Stomach (tissue), 9 donors: ENCODE data around the gene SLC5A10. TPM values are rescaled to one million over a fixed set of nuclear protein-coding genes. Genes with fewer than 3 reads are reported as not detected.
"Not testable (repeated sequence)": the region's sequence is repeated elsewhere in the genome, so short reads cannot be mapped to it uniquely, and the experiment has no call there.

Experiments used
- DNase-seq, 2 donors: peaks; one replicate each; pipeline versions ENCODE4 v3.0.0 to v3.0.0-alpha.2; 2013 to 2019
- H3K27ac ChIP-seq, 5 donors: fragments of 200-600 bp in 4 of 5; sonication (generic) in 4 of 5; one replicate each; pipeline ENCODE4 v1.5.1; 2013 to 2019; ENCODE audit warnings: mild to moderate bottlenecking in 1 of 5, moderate library complexity in 1 of 5
- H3K27me3 ChIP-seq, 3 donors: fragments of 200-600 bp; sonication (generic); one replicate each; pipeline ENCODE4 v1.5.1; 2017 to 2019; ENCODE audit warnings: mixed run types in 1 of 3
- H3K36me3 ChIP-seq, 4 donors: fragments of 200-600 bp; sonication (generic); 1 replicate in 3 of 4; 2 replicates in 1 of 4; pipeline ENCODE4 v1.5.1; 2016 to 2019
- H3K4me1 ChIP-seq, 4 donors: fragments of 200-600 bp; sonication (generic); one replicate each; pipeline ENCODE4 v1.5.1; 2016 to 2019
- H3K4me3 ChIP-seq, 4 donors: fragments of 200-600 bp; sonication (generic) in 3 of 4; one replicate each; pipeline ENCODE4 v1.5.1; 2016 to 2019; ENCODE audit warnings: mild to moderate bottlenecking in 1 of 4
- H3K9me3 ChIP-seq, 4 donors: fragments of 200-600 bp; sonication (generic); one replicate each; pipeline ENCODE4 v1.5.1; 2016 to 2019
- EP300 ChIP-seq: sonication (generic); formaldehyde crosslinking; IDR thresholded peaks from one replicate; pipeline ENCODE4 v1.6.1; 2017; ENCODE audit warnings: antibody characterized with exemption
- POLR2A ChIP-seq, 4 donors: fragments of 450-650 bp; IDR thresholded peaks; one replicate each; pipeline ENCODE4 v1.6.1; 2016; ENCODE audit warnings: antibody characterized with exemption in 4 of 4, control low read depth in 2 of 4, mild to moderate bottlenecking in 1 of 4, moderate library complexity in 1 of 4
- POLR2AphosphoS5 ChIP-seq, 3 donors: sonication (generic); formaldehyde crosslinking; IDR thresholded peaks; one replicate each; pipeline ENCODE4 v1.6.1; 2016; ENCODE audit warnings: antibody characterized with exemption in 3 of 3
- WGBS, 5 donors: extraction: QIAGEN DNeasy Blood & Tissue Kit in 3 of 5; methylation state at CpG; one replicate each; pipeline versions ENCODE4 v1.1.5 to v1.1.7; 2013 to 2018; 5-methylcytosine and 5-hydroxymethylcytosine counted together
- intact Hi-C: fragments of 100-400 bp; cut with DNase I; formaldehyde crosslinking; loops from one replicate; pipeline ENCODE4 v1.15.1; 2023; ENCODE audit warnings: low total_unique reads
- polyA plus RNA-seq, 3 donors: library from polyadenylated mRNA; stranded (reverse); fragments of 200-250 nt; gene quantifications; one replicate each; pipeline ENCODE4 v1.2.3, GENCODE V29; 2013
- total RNA-seq, 5 donors: library from RNA; depleted of rRNA; stranded (reverse); fragments of >200 nt; gene quantifications; one replicate each; pipeline versions ENCODE4 v1.1.0 to v1.2.3, GENCODE V29; 2014 to 2016
- TF ChIP-seq, protein P1 (sequence below), 7 experiments: fragments of 450-650 bp in 4 of 7; fragments of 200-600 bp in 3 of 7; sonication (generic) in 3 of 7; IDR thresholded peaks; one replicate each; pipeline ENCODE4 v1.5.1; 2016 to 2019; ENCODE audit warnings: antibody characterized with exemption in 7 of 7, control low read depth in 2 of 7, mild to moderate bottlenecking in 1 of 7
- donor health status: healthy with polysubstance abuse.
- donor health status: Bipolar disorder and iron deficiency.
- donor health status: healthy.

SLC5A10 gene
- total and polyA plus RNA-seq, 8 donors = 0.06 to 0.46 (median 0.13) TPM; not detected in 5

DNA sequence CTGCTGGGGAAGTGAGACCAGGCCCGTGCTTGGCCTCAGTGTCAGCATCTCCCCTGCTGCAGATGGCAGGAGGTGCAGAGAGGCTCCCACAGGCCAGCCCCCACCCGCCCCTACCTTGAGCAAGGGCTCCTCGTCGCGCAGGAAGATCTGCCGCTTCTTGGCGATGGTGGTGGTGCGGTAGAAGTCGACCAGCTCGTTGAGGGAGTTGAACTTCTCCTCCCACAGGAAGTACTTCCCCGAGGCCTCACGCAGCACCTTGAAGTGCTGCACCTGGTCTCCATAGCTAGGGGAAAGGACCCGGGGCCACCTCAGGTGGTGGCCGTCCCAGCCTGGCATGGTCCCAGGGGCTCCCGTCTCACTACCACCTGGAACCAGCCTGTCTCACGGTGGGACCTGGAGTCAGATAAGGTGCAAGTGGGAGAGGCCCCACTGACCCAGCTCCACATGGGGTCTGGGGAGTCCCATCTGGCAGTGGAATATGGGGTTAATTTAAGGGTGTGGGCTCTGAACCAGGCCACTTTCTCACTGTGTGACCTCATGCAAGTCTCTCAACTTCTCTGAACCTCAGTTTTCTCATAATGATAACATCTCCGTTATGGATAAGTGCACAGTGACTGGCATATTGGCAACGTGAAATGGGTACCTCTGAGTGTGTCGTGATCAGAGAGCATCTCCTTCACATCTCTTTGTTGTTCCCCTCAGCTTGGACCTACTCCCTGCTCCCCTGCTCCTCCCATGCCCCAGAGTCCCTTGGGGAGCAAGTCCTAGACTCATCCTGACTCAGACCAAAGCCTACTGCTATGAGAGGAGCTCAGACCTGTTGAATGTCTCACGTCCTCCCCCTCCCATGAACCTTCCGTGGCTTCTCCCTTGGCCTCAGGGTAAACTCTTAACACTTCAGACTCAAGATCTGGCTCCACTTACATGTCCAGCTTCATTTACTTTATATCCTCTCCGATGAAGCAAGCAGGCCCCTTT lies 72.4 kb downstream of the SLC5A10 start:
- no peak for TF ChIP-seq POLR2A (IDR thresholded peaks at IDR 0.05)
- TF ChIP-seq EP300 = no peak
- TF ChIP-seq POLR2AphosphoS5 (IDR thresholded peaks at IDR 0.05) = no peak
- TF ChIP-seq, protein P1, sequence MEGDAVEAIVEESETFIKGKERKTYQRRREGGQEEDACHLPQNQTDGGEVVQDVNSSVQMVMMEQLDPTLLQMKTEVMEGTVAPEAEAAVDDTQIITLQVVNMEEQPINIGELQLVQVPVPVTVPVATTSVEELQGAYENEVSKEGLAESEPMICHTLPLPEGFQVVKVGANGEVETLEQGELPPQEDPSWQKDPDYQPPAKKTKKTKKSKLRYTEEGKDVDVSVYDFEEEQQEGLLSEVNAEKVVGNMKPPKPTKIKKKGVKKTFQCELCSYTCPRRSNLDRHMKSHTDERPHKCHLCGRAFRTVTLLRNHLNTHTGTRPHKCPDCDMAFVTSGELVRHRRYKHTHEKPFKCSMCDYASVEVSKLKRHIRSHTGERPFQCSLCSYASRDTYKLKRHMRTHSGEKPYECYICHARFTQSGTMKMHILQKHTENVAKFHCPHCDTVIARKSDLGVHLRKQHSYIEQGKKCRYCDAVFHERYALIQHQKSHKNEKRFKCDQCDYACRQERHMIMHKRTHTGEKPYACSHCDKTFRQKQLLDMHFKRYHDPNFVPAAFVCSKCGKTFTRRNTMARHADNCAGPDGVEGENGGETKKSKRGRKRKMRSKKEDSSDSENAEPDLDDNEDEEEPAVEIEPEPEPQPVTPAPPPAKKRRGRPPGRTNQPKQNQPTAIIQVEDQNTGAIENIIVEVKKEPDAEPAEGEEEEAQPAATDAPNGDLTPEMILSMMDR (IDR thresholded peaks at IDR 0.05) = no peak

DNA sequence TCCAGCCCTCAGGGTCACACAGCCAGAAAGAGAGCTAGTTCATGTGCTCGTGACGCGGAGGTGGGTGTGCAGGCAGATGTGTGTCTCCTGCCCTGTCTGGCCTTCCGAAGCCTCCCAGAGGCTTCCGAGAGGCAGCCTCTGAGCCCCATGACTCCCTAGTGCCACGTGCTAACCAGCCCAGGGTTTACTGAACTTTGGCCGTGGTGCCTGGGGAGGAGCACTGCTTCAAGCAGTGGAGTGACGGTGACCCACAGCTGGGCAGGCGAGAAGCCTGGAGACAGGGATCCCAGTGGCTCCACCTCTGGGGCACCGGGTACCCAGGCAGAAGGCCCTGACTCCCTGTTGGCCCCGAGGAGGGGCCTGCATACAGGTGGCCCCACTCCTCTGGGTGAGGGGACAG lies 76.7 kb downstream of the SLC5A10 start:
- H3K27ac ChIP-seq, H3K4me3 ChIP-seq, H3K9me3 ChIP-seq, H3K4me1 ChIP-seq, H3K36me3 ChIP-seq, DNase-seq, H3K27me3 ChIP-seq, intact Hi-C loops: not testable (repeated sequence)
- no CpG with 5 or more reads among the region's 11 CpGs for WGBS, 5 donors

More for the DNA sequence above, 72.4 kb downstream of the SLC5A10 start:
- intact Hi-C loops = no loop called here
- H3K27ac ChIP-seq = no peak overlapping the region
- DNase-seq = no peak
- no peaks in the 10 kb centered on the region for H3K9me3 ChIP-seq
- H3K36me3 ChIP-seq = no peaks in the 10 kb centered on the region
- WGBS, 5 donors = 77 to 89% (median 86%) methylated on average over 20 to 22 of the region's 22 CpGs
- H3K27me3 ChIP-seq = no peaks in the 10 kb centered on the region
- H3K4me3 ChIP-seq = no peak overlapping the region
- no peaks in the 10 kb centered on the region for H3K4me1 ChIP-seq

DNA sequence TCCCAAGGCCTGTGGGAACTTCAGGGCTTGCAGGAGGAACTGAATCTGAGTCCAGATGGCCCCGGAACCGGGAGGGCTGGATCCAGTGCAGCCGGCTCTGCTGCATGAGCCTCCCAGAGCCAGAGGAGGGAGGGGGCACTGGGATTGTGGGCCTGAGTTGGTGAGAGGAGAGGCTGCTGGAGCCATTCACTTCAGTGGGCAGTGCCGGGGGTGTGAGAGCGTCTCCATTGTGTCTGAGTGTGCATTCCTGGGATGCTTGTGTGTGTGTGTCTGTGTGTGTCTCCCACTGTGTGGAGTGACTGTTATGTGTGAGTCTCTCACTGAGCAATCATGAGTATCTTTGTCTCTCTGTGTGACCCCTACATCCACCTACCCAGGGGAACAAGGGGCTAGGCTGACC lies 77.8 kb downstream of the SLC5A10 start:
- WGBS, 5 donors = 36 to 60% methylated on average over 1 to 2 of the region's 5 CpGs; no CpG with 5 or more reads in 3 of the 5 donors
- intact Hi-C loops, H3K27ac ChIP-seq, H3K27me3 ChIP-seq, H3K9me3 ChIP-seq, H3K36me3 ChIP-seq, H3K4me3 ChIP-seq, H3K4me1 ChIP-seq, DNase-seq: not testable (repeated sequence)

DNA sequence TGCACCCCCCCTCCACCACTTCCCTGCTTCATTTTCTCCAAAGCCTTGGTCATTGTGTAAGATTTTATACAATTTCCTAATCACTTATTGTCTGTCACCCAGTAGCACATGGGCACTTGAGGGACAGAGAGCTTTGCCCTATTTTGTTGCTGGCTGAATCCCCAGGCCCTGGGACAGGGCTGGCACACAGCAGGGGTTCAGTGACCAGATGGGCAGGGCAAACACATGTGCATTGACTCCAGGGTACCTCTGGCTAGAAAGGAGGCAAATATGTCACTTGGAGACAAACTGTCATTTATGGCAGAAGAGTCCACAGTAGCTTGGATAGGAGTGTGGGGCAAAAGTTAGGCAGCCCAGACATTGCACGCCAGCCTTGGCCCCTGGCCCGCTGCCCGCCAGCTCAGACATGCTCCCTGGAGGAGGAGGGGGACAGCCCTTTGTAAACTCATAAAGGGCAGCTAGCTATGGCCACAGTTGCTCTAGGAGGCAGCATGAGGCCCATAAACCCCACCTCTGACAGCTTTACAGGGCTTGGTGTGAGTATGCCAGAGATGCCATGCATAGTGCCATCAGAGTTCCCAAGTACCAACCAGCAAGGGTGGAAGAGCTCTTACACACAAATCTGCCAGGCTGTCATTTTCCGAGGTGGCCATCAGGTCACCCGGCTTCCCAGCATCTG lies 78.9 kb downstream of the SLC5A10 start:
- H3K27ac ChIP-seq, DNase-seq, H3K36me3 ChIP-seq, intact Hi-C loops, H3K27me3 ChIP-seq, H3K4me3 ChIP-seq, H3K9me3 ChIP-seq, H3K4me1 ChIP-seq: not testable (repeated sequence)
- 60 to 89% (median 76%) methylated on average over 1 to 2 of the region's 5 CpGs; no CpG with 5 or more reads in 2 of the 5 donors for WGBS, 5 donors

DNA sequence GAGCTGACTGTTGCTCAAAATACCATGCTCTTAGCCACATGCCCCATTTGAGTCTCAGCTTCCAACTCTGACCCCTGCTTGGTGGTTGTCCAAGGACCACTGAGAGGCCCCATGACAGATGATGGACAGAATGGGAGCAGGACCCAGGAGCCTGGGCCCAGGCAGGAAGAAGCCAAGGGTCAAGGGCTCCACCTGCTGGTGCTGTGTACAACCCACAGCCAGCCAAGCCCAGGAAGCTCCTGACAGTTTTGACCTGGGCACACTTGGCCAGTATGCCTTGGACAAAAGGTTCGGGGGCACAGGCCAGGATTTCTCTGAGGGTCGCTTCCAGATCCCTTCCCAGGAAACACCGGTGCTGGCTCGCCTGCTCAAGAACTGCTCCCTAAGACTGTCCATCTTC lies 79.8 kb downstream of the SLC5A10 start:
- H3K4me3 ChIP-seq, intact Hi-C loops, H3K36me3 ChIP-seq, H3K9me3 ChIP-seq, H3K4me1 ChIP-seq, H3K27me3 ChIP-seq: not testable (repeated sequence)
- WGBS, 5 donors = no CpG with 5 or more reads among the region's 4 CpGs
- DNase-seq = peak in 1 of 2 donors; percentile 78
- TF ChIP-seq, protein P1 (IDR thresholded peaks at IDR 0.05) = peak in 3 of 7 experiments; percentile 24 to 42 (median 35)
- H3K27ac ChIP-seq = peak overlapping the region in 2 of 5 donors; percentile 17 to 68

DNA sequence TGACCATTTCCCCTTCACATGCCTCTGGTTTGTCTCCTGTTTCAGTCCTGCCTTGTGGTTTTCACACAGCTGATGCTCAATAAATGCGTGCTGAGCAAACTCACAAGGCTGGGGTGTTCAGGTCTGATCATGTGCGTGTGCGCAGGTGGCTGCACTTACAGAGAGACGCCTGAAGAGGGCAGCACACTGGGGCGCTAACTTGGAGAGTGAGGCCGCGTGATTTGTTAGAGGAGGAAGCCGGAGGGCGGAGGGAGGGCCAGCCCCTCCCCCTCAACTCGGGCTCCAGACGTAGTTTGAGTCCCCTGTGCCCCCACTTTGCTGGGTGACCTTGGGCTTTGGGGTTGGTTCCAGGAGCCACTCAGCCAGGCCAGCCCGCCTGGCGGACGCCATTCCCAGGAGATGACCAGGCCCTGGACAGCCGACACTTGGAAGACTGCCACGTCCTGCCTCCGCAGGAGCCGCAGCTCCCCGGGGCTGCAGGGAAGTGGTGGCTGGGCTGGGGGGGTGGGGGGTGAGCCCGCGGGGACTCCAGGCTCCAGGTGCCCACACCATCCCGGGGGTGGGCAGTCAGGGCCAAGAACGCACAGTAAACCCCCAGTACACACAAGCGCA lies 80.5 kb downstream of the SLC5A10 start:
- DNase-seq, H3K9me3 ChIP-seq, H3K36me3 ChIP-seq, intact Hi-C loops, H3K27me3 ChIP-seq, H3K4me1 ChIP-seq, H3K4me3 ChIP-seq: not testable (repeated sequence)
- peak overlapping the region in 1 of 5 donors; percentile 68 for H3K27ac ChIP-seq
- 29 to 50% methylated on average over 2 to 3 of the region's 24 CpGs; no CpG with 5 or more reads in 3 of the 5 donors for WGBS, 5 donors

DNA sequence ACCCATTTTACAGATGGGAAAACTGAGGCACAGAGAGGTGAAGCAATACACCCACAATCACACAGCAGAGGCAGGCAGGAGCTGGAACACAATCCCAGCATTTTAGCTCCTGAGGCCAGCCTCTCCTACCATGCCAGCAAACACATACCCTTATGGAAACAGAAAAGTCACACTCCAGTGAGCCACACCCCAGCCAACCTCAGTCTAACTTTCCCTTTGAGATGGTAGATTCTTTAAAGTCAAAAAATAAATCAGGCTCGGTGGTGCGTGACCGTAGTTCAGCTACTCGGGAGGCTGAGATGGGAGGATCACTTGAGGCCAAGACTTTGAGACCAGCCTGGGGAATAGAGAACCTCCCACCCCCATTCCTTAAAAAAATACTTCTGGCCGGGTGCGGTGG lies 84.2 kb downstream of the SLC5A10 start:
- H3K9me3 ChIP-seq, DNase-seq, H3K27ac ChIP-seq, H3K4me1 ChIP-seq, H3K4me3 ChIP-seq, intact Hi-C loops, H3K27me3 ChIP-seq, H3K36me3 ChIP-seq: not testable (repeated sequence)
- WGBS, 5 donors = no CpG with 5 or more reads among the region's 6 CpGs

DNA sequence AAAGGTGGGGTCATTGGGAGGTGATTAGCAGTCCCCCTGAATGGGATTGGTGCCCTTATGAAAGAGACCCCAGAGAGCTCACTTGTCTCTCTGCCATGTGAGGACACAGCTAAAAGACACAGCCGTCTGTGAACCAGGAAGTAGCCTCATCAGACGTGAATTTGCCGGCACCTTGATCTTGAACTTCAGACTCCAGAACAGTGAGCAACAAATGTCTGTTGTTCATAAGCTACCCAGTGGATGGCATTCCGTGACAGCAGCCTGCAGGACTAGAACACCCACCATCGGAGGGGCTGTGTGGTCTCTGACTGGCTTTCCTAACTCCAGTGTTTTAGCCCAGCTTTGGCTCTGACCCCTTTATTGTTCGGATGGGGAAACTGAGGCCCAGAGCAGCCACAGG lies 85.6 kb downstream of the SLC5A10 start:
- H3K4me3 ChIP-seq, DNase-seq, H3K36me3 ChIP-seq, intact Hi-C loops, H3K4me1 ChIP-seq, H3K9me3 ChIP-seq, H3K27me3 ChIP-seq, H3K27ac ChIP-seq: not testable (repeated sequence)
- no CpG with 5 or more reads among the region's 6 CpGs for WGBS, 5 donors

DNA sequence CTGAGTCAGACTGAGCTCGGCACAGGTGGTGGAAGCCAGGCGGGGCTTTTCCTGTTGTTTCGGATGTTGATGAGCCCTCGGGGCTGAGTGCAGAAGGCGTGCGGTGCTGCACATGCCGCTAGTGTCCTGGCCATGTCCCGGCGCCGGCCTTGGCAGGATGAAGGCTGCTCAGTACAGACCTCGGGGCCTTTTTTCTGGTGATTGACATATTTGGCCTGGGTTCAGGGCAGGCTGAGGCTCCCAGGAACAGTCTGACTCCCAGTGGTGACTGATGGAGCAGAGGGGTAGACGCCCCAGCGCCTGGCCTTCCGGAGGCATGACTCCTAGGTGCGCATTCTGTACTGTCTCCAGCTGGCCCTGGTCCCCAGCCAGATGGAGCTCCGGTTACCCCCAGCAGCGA lies 86.0 kb downstream of the SLC5A10 start:
- no CpG with 5 or more reads among the region's 17 CpGs for WGBS, 5 donors
- H3K9me3 ChIP-seq, H3K27ac ChIP-seq, H3K36me3 ChIP-seq, H3K4me1 ChIP-seq, intact Hi-C loops, H3K27me3 ChIP-seq, H3K4me3 ChIP-seq, DNase-seq: not testable (repeated sequence)
